ENCODE measurements around the gene MOCS1.
"Not testable (repeated sequence)": the region's sequence is repeated elsewhere in the genome, so short reads cannot be mapped to it uniquely, and the experiment has no call there.

MOCS1 gene

DNA sequence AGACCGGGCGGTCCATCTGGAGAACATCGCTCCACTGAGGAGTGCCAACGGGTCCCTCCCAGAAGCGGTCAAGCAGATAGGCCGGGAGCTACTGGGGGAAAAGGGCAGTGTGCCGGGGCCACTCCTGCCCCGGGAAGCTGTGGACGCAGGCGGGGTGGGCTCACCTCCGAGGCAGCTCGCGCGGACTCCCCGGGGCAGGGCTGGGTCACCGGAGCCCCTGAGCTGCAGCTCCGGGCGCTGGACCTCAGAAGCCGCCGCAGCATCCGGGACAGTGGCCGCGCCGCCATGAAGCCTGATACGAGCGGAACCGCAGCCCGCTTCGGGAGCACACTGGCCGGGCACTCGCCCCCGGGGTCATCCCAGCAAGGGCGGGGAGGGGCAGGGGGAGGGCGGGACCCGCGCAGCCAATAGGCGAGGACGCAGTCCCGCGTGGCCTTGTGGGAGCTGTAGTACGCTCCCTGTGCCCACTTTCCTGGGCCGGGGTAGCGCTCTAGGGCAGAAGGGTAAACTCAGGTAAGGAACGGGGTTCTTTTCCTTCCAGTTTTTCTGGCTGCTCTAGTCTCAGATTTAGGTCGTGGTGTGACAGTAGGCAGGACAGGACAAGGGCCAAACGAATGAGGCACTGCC lies at the start of gene MOCS1:
TSS of gene MOCS1 (minus strand) at position 332 of the 627 bp plus-strand sequence. CDS start at position 287, 45 bp downstream.
- no peak for DNase-seq (ENCODE audit: low read depth)

DNA sequence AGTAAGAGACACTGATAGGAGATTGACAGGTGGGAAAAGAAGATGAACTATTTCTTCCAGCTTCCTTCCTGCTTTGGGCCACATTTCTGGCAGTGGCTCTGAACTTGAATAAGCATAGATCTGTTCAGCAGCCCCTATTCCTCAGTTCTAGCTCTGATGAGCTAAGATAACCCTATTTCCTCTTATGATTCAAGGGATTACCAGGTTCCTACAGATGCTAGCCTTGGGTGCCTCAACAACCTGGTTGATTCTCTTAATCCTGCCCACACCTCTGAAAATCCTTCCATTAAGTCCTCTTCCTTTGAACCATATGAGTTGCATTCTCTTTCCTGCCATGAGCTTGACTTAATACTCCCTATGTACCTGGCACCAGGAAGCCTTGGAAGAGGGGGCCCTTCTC lies 49.8 kb upstream of the MOCS1 start:
- DNase-seq (ENCODE audit: low read depth) = no peak

DNA sequence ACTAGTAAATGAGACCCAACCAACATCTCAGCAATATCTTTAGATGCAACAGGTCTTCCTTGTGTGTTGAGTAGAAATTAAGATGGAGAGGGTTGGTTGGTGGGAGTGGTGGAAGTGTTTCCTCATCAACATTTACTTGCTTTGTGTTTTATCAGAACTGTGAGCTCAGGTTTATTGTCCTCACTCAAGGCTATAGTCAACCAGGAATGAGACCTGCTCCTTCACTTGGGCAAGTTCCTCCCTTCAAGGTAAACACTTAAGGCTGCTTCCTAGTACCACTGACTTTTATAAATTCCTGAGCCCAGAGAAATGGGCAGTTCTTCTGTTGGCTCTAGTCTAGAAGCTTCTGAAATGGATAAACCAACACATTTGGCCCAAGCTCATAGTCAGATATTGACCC lies 48.9 kb upstream of the MOCS1 start:
- DNase-seq (ENCODE audit: low read depth) = no peak

DNA sequence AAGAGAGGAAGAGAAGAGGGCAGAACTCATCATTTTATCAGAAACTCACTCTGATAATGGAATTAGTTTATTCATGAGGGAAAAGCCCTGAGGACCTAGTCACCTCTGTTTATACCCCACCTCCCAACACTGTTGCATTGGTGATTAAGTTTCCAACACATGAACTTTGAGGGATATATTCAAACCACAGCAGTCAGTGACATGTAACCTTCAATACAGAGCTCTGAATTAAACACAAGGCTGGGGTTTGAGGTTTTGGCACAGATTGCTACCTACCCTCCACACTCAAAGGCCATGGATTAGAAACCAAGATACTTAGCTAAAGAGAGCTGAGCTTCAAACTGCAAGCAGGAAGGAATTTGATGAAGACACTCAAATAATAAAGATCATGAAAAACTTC lies 48.5 kb upstream of the MOCS1 start:
- no peak for DNase-seq (ENCODE audit: low read depth)

DNA sequence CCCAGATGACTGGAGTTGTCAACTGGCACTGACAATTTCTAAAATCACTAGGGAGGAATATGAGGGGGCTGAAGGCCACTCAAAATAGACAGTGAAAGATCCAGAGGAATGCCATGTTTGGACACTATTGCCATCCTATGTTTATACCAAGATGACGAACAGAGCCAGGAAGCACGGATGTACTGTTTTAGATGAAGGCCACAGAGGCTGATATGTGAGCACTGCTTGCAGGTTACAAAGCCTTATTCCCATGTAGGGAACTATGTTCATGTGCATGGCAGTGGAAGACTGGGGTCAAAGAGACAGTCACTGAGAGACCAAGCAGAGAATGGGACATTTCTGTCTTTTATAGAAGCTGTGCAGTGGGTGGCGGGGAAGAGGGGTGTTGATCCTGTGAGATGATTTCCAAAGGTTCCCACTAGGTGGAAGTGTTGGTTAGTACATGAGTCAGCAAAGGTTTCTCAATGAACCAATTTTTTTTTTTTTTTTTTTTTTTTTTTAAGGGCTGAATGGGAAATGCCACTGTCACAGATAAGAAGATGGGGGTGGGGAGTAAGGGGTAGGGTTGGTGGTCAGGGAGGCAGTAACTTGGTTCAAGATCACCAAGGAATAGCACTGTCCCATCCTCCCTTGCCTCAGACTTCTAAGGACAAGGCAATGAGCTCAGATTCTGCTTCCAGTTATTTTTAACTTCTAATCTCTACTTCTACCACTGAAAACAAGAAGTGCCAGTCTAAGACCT lies 46.7 kb upstream of the MOCS1 start:
- no peak for DNase-seq (ENCODE audit: low read depth)

DNA sequence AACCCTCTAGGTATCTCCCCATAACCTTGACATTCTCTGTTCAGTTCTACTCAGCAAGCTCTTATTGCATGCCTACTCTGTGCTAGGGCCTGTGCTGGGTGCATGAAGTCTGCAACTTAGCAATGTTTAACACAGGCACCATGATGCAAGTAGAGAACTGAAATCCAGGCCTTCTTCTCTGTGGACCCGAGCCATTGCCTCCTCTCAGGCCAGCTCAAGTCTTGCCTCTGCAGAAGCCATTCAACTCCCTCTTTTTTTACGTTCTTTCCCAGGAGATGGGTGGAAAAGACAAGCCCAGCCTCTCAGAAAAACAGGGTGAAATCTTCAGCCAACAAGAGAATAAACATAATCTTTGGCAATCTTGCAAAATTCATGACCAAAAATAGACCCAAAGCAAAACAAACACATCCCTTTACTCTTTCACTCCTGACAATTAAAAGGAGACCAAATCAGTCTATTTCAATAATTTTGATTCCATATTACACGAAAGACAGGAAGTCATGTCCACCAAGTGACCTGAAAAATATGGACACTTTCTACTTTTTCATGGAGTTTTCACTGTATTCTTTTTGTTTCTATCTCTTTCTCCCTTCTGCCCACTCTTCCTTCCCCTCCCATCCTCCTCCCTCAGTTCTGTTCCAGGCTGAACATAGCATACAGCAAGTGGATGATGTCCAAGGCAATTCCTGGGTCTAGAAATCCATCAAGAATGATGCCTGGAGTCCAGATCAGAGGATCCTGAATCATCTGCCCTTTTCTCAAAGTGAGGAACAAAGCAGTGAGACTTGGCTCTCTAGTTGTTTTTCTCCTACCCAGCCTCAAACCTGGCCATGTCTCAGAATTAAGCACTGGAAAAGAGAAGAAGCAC lies 45.4 kb upstream of the MOCS1 start:
- DNase-seq (ENCODE audit: low read depth) = no peak

DNA sequence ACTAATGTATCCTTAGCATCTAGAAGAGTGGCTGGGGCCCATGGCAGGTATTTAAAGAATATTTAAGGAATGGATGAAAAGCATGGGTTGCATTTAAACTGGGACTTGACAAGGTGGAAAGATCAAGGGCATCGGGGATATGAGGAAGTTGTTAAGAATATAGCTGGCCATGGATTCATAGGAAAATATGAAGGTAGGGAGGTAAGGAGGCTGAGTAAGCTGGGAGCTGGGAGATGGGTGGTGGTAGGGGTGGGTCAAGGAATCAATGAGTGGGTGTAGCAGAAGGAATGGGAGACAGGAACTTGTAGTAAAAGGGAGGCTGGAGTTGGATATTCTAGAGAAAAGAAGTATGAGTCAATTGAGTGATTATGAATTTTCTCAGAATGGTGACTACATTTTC lies 44.0 kb upstream of the MOCS1 start:
- DNase-seq (ENCODE audit: low read depth) = no peak

DNA sequence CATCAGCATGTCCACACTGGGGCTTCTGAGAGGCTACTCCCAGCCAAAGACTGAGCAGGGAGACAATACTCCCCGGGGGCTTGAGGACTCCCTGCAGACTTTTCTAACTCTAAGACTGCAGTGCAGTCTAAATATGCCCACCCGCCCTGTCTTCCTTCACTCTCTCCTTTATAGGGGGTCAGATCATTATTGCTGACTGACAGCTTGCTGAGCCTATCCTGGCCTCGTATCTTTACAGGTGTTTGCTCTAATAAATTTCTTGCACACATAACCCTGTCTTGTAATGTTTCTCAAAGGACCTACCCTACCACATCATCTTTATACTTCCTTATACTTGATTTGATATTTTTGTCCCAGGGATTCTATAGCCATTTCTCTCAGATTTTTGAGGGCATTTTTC lies 39.4 kb upstream of the MOCS1 start:
- no peak for DNase-seq (ENCODE audit: low read depth)

DNA sequence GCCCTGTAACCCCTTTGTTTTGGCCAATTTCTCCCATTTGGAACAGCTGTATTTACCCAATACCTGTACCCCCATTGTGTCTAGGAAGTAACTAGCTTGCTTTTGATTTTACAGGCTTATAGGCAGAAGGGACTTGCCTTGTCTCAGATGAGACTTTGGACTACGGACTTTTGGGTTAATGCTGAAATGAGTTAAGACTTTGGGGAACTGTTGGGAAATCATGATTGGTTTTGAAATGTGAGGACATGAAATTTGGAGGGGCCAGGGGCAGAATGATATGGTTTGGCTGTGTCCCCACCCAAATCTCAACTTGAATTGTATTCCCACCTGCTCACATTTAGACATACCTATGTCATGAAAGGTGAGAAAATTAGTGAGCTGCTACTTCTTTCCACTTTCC lies 38.5 kb upstream of the MOCS1 start:
- DNase-seq (ENCODE audit: low read depth) = not testable (repeated sequence)

DNA sequence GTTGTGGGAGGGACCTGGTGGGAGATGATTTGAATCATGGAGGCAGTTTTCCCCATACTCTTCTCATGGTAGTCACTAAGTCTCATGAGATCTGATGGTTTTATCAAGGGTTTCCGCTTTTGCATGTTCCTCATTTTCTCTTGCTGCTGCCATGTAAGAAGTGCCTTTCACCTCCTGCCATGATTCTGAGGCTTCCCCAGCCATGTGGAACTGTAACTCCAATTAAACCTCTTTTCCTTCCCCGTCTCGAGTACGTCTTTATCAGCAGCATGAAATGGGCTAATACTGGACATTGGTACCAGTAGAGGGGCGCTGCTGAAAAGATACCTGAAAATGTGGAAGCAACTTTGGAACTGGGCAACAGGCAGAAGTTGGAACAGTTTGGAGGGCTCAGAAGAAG lies 36.9 kb upstream of the MOCS1 start:
- not testable (repeated sequence) for DNase-seq (ENCODE audit: low read depth)

DNA sequence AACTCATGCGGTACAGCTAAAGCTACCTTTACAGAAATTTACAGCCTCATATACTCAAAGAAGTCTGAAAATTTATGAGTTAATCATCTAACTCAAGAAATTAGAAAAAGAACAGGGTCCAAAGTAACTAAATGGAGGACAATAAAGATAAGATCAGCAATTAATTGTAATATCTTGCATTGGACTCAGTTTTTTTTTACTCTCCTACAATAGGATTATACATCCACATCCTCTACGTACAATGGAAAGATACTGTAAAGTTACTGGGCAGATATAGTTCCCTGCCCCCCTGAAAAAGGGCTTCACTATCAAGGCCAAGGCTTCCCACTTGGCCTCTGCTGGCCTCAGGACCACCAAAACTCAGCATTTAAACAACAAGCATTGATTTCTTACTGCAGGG lies 31.5 kb upstream of the MOCS1 start:
- DNase-seq (ENCODE audit: low read depth) = no peak

DNA sequence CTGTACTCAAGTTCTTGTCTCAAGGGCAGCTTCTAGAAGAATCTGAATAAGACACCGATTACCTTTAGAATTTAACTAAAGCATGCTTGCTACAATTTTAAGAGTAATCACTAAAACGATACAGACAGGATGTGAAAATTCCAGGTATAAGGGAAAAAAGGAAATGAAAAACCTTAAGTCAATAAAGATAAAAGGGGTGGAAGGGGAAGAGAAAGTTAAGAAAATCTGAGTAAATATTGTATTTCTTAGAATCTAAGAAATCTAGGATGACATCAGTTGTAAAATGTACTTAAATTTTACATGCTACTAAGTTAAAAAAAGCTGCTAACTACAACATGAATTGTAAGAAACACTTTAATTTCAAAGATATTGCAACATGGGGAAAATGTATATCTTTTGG lies 30.3 kb upstream of the MOCS1 start:
- DNase-seq (ENCODE audit: low read depth) = no peak

DNA sequence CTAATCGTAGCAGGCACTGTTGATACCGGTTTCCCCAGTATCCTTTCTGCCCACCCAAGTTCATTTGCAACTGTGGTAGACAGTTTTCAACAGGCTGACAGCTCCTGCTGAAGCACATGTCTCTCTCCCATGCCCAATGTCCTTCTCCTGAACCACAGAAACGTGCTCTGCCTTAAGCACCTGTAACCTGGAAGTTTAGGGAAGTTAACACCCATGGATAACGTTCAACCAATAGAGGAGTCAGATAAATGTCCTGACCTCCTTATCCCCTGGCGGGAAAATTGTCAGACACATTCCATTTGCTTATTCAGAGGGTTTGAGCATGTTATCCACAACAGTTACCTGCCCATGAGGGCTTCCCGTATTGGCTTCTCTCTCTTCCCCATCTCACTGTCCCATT lies 29.8 kb upstream of the MOCS1 start:
- no peak for DNase-seq (ENCODE audit: low read depth)

DNA sequence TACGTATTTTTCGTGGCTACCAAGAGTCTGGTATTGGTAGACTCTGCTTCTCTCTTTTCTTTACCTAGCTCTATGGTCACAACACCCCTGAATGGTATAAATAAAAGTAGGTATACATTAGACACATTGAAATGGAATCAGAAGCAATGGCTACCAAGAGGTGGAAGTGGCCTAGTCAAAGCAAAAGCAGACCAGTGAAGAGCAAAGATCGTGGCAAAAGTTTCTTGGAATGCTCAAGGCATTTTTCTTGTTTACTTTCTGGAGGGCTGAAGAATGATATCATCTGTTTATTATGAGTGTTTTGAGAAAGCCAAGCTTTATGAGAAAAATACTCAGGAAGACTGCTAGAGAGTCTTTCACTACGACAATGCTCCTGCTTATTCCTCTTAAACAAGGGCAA lies 28.6 kb upstream of the MOCS1 start:
- DNase-seq (ENCODE audit: low read depth) = no peak

DNA sequence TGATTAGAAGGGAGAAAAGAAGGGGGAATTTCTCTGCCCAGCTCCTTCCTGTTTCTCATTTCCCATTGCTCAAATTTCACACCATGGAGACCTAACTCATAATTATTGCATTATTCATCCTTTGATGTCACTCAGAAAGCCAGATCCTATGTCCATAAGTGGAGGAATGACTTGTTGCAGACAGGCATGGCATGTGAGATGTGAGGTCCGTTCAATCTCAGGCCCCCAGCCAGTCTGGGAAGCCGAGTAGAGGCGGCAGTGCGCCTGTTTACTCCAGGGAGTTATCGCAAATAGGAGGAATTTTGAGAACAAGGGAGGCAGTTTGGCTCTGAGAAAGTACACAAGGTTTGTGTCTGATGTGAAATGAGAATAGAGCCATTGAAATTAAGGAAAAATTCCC lies 26.9 kb upstream of the MOCS1 start:
- no peak for DNase-seq (ENCODE audit: low read depth)

DNA sequence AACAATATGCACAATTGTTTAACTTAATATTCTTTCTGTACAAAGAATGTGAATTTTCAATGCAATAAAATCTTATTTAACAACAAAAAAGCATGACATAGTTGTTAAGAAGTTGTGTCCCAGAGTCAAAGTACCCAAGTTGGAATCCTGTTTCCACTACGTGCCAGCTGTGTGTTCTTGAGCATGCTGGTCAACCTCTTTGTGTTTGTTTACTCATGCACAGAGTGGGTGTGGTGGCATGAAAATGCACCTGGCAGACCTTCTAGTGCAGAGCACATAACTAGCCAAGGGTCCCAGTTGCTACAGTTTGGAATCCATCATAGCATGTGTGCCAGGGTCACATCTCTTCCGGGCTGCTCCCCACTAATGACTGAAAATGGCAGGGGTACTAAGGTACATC lies 24.7 kb upstream of the MOCS1 start:
- no peak for DNase-seq (ENCODE audit: low read depth)

DNA sequence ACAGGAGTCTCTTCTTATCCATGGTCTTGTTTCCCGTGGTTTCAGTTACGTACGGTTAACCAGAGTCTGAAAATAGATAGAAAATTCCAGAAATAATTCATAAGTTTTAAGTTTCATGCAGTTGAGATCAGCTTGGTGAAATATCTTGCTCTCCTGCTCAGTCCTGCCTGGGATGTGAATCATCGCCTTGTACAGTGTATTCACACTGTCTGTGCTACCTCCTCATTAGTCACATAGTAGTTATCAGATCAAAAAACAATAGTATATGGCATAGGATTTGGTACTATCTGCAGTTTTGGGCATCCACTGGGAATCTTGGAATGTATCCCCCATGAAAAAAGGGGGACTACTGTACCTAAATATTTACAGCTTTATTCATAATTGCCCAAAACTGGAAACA lies 22.7 kb upstream of the MOCS1 start:
- DNase-seq (ENCODE audit: low read depth) = no peak

DNA sequence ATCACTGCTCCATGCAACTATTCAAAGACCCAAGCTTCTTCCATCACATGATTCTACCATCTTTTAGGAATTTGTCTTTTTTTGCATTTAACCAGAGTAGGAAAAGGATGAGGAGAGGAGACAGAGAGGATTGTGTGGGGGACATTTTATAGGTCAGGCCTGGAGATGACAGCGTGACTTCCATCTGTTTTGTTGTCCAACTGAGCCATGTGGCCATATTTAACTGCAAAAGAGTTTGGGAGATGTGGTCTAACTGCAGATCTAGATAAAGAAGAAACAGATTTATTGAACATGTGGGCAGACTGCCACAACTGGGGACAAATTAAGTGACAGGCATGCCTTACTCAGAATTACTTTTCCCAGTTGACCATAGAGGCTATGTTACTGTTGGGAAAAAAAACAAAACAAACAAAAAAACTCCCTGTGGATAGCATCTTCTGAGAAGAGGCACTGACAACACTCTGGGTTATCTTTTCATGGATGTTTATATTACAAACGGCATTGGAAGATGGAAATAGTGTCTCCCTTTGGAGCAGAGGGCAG lies 18.9 kb upstream of the MOCS1 start:
- no peak for DNase-seq (ENCODE audit: low read depth)

DNA sequence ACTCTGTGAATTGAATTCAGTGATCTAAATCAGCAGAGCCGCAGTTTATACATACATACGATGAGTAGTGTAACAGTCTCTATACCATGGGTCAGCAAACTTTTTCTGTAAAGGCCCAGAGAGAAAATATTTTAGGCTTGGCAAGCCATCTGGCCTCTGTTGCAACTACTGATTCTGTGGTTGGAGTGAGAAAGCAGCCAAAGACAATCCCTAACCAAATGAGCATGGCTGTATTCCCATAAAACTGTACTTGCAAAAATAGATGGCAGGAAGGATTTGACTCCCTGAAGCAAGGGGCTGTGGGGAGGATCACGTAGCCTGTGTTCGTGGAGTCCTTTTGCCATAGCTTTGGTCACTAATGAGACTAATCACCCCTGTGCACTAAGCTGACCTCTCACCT lies 17.9 kb upstream of the MOCS1 start:
- no peak for DNase-seq (ENCODE audit: low read depth)

DNA sequence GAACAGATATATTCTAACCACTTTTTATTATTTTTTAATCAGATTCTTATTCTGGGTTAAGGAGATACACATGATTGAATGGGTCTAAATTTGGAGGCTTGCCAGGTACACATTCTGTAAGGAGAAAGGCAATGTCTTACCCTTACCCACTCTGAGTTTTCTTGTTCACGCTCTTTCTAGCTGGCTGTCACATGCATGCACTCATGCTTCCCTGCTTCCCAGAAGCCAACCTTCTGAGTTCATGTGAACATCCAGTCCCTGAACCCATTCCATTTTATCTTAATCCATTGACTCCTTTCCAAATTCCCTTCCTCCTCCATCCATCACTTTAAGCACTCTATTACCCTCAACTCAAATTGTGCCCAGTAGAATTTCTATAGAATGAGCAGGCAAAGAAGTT lies 17.5 kb upstream of the MOCS1 start:
- DNase-seq (ENCODE audit: low read depth) = no peak

DNA sequence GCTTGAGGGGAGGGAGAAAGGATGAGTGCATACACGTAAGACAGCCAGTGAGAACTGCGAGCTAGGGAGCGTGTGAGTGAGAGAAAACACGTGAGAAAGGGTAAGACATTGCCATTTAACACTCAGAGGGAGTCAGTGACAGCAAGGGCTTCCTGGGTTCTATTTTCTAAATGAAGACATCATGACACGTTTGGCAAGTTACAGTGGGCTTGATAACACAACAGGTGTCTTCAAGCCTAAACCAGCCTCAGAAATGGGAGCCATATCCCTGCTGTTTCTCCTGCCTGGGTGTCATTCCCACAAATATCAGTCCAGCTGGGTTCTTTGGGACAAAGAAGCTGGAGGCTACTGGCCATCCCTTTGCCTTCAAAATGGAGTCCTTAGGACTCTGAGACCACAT lies 16.9 kb upstream of the MOCS1 start:
- DNase-seq (ENCODE audit: low read depth) = no peak

DNA sequence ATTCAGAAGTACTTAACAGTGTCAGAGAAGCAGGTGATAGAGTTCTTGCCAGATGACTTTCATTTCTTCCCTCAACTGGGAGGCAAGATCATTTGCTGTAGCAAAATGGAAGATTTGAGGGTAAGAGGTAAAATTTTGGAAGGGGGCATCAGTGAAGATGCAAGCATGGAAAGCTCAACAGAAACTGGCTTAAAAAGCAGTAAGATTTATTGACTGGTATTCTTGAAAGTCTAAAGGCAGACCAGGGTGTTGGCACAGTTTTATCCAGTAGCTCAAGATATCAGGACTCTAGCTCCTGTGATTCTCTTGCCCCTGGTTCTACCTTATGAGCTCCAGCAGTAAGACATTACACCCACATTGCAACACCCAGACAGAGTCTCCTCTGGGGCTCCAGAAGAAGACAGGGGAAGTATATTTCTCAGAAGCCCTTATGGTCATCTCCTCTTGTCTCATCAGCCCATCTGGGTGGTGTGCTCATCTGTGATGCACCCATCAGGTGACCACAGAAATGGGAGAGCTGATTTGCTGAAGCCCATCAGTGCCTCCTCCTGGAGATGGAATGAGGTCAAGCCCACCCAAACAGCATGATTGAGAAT lies 16.0 kb upstream of the MOCS1 start:
- DNase-seq (ENCODE audit: low read depth) = no peak
